HG02642 (cell line): ENCODE results near the gene ASB18.
"Not testable (repeated sequence)": the region's sequence is repeated elsewhere in the genome, so short reads cannot be mapped to it uniquely, and the experiment has no call there.

Source experiments
- ATAC-seq: cut with Tn5 transposase; IDR thresholded peaks from one replicate; pipeline ENCODE4 v1.9.1; 2021; ENCODE audit warnings: mild to moderate bottlenecking; ENCODE audit not compliant: unreplicated experiment, poor library complexity

ASB18 gene

DNA sequence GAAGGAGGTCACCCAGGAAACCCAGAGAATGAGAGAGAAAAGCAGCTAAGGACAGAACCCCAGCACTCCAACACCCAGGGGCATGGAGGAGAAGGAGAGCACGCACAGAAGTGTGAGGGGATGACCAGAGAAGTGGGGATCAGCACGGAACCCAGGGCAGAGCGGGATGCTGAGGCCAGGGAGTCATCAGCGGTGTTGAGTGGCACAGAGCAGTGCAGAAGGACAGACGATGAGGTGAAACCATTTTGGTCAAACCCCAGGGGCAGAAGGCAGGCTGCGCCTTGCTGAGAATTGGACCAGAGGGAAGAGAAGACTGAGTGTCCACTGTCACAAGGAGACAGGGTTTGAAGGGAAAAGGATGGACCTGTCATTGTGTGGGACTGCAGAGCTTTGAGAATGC lies 23.4 kb upstream of the ASB18 start:
- no peak for ATAC-seq

GRCh38 chr2:236286873-236287545 lies 22.8 kb upstream of the ASB18 start:
- ATAC-seq = no peak

DNA sequence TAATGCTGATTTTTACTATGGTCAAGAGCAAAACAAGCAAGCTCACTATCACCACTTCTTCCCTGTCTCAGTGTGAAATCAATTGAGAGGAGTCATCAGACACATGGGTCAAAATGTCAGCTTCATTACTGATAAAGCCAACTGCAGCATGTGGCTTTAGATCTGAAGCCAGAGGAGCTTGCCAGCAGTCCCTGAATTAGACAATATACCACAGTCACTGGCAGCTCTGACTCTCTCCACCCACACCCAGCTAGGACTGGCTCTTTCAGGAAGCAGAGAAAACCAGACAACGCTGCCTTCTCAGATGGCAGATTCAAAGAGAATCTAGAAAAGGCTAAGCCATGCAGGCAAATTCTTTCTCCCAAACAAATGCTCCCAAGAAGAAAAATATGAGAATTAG lies 20.0 kb upstream of the ASB18 start:
- ATAC-seq = no peak

GRCh38 chr2:236282406-236282805 lies 18.2 kb upstream of the ASB18 start:
- ATAC-seq = no peak

- no peak for ATAC-seq
Observed at GRCh38 chr2:236281423-236281822, 17.2 kb upstream of the ASB18 start.

DNA sequence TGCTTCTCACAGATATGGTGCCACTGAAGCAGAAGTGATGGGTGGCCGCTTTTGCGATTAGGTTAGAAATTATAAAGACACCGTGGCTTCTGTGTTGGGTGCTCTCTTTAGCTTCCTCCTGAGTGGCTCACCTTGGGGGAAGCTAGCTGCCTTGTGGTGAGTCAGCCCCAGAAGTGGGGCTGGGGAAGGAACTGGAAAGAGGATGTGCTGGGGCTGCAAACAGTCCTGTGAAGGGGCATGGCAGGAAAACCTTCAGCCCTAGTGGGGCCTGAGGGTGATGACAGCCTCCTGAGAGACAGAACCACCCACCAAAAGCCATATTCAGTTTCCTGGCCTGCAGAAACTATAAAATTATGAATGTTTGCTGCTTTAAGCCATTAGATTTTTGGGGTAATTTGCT lies 8.9 kb upstream of the ASB18 start:
- no peak for ATAC-seq

GRCh38 chr2:236271851-236272250 lies 7.6 kb upstream of the ASB18 start:
- ATAC-seq = no peak

DNA sequence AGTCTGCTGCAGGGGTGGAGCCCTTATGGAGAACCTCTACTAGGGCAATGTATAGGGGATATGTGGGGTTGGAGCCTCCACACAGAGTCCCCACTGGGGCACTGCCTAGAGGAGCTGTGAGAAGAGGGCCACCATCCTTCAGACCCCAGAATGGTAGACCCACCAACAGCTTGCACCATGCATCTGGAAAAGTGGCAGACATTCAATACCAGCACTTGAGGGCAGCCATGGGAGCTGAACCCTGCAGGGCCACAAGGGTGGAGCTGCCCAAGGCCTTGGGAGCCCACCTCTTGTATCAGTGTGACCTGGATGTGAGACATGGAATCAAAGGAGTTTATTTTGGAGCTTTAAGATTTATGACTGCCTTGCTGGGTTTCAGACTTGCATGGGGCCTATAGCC lies 5.7 kb upstream of the ASB18 start:
- ATAC-seq = not testable (repeated sequence)

DNA sequence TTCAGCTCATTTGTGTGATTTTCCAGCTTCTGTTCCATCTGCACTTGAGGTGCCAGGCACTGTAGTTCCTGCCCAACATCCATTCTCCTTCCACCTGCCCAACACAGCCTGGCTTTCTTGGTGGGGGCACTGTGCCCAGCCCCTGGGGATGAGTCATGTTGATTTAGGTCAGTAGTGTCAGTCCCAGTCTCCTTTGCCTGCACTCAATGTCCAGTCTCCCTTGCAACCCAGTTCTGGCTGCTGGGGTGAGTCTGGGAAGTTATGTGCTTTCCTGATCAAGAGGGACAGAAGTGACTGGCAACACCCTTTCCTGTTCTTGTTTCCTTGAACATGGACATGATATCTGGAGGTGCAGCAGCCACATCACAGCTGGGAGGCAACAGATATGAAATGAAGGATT lies 1.5 kb upstream of the ASB18 start:
- ATAC-seq = no peak

GRCh38 chr2:236262238-236262637 lies 2.0 kb downstream of the ASB18 start:
- ATAC-seq = no peak

DNA sequence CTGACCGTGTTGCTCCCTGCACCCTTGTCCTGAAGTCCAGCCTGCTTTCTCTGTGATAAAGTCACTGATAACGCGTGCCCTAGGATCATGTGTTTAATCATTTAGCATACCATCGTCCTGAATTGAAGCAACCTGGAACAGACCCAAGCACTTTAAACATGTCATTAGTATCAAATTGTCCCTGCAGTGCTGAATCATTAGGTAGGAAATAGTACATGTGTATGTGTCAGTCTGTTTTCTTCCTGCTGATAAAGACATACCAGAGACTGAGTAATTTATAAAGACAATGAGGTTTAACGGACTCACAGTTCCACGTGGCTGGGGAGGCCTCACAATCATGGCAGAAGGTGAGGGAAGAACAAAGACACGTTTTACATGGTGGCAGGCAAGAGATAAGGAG lies 2.8 kb downstream of the ASB18 start:
- no peak for ATAC-seq

DNA sequence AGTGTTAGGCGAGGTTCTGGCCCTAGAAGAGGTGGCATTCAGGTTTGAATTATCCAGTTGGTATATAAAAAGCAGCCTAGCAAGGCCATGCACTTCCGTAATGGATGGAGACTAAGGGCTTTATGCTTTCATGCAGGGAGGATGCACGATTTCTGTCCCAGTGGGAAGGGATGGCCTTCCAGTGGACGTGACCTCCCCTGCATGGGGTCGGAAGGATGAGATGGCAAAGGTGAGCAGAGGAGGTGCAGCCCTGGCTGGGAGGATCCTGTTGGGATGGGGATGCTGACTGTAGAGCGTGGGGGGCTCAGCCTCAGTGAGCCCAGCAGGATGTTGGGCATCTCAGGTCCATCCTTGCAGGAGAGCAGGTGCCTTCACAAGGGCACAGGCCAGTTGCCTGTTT lies 4.8 kb downstream of the ASB18 start:
- no peak for ATAC-seq

DNA sequence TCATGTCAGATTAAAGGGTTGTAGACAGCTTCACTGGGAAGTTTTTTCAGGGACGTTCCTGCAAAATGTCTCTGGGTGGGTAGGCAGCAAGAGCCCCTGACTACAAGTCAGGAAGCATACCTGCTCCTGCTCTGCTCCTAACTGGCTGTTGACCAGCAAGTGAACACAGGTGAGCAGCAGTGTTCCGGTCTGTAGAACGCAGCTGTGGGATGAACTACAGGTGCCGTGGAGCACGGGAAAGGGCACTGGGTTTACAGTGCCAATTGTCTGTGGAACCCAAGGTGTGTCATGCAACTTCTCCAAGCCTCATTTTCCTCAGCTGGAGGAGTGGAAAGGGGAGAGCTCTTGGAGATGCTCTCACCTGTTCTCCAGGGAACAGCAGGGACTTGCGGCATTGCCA lies 6.6 kb downstream of the ASB18 start:
- no peak for ATAC-seq

DNA sequence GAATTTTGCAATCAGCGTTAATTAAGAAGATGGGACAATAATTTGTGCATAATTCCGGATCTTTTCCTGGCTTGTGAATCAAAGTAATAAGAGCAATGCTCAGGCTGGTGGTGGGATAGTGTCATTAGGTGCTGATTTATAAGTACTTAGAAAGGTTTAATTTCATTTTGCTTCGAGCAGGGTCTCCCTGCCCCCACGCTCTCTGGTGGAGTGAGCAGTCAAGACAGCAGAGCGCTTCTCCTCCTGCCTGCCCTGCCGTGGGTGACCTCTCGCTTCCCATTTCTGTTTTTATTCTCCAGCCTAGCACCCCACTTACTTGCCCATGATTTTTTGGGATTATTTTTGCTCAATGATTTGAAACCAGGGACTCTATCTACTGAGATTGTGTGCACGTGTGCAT lies 7.1 kb downstream of the ASB18 start:
- ATAC-seq = no peak

DNA sequence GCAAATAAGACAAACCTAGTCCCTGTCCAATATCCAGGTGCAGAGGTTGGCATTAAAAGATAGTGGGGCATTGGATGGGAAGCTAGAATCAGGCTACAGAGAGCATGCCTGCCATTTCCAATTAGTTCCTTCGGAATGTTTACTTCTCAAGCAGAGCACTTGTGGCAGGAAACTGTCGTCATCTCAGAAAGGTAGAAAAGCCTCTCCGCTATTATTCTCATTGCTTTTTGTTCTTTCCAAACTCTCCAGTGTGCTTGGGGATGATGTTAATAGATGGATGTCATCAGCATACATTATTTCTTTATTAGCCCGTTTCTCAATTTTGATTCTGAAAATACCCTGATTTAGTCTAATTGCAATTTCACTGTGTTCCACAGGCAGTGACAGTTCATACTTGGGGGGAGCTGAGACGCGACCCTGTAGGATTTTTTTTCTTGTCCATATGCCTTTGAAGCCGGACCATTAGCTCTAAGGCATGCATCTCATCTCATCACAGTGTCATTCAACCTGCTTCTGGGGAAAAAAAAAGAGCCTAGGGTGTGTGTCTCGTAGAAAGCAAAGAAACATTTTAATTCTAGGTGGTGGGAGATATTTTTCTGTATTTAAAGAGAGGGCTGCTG lies 7.7 kb downstream of the ASB18 start:
- no peak for ATAC-seq

DNA sequence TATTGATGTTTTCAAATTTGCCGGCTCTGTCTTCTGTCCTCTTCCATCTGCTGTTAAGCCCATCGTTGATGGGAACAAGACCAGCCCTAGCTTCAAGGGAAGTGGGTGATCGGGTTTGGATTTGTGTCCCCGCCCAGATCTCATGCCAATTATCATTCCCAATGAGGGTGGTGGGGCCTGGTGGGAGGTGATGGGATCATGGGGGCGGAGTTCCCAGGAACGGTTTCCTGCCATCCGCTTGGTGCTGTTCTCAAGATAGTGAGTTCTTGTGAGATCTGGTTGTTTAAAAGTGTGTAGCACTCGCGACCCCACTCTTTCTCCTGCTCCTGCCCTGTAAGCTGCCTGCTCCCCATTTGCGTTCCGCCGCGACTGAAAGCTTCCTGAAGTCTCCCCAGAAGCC lies 9.5 kb downstream of the ASB18 start:
- no peak for ATAC-seq

DNA sequence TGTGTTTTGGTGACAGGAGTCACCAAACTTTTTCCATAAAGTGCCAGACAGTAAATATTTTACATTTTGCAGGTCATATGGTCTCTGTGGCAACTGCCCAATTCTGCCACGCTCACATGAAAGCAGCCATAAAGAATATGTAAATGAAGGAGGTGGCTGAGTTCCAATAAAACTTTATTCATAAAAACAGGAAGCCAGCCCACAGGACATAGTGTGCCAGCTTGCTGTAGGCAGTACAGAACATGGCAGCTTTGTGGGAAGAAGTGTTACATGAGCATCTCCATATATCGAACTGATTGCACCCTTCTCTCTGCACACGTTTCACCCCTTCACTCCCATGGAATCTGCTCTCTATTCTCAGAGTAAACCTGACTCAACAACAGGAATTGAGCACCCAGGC lies 10.2 kb downstream of the ASB18 start:
- no peak for ATAC-seq

DNA sequence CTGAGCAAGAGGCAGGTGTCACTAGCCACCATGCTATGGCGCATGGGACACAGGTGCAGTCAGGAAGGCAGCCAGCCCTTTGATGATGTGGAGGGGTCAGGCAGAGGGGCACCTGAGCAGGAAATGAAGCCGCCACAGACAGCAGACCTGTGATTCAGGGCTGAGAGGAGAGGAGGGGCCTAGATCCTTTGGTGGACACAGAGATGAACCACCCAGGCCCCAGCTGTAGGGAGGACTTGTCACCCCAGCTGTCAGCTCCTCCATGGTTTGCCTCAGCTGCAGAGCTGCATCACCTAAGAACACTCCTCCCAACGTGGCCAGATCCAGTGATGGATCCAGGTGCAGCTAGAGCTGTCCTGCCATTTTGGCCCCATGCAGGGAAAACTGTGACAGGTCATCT lies 11.6 kb downstream of the ASB18 start:
- ATAC-seq = no peak

DNA sequence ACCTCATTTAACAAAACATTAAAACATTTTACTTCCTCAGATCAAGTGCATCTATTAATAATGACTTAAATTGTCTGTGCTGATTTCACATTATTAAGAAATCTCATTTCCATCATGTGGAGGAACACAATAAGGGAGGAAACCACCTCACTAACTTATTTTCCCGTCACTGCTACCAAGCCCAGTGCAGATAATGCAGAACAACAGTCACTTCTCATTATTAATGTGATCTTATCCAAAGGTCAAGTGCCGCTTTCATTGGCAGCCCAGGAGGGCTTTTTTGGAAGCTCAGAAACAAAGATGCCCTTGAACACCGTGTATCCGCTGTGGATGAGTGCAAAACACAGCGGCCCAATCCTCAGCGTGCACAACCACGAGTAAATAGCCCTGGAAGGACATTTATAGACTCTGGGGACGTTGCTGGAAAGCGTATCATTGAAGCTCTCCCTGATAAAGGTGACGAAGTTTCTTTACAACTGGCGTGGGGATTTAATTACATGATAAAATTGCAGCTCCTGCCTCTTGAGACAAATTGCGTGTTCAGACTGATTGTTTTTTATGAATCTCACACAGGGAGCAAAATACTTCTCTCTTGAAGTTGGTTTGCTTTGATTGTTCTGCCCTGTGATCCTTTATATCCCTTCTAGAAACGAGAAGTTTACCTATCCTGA lies 13.2 kb downstream of the ASB18 start:
- no peak for ATAC-seq

- no peak for ATAC-seq
Observed at GRCh38 chr2:236250286-236250685, 13.9 kb downstream of the ASB18 start.

- ATAC-seq = no peak
Observed at GRCh38 chr2:236249066-236249465, 15.1 kb downstream of the ASB18 start.

GRCh38 chr2:236246711-236247246 lies 17.4 kb downstream of the ASB18 start:
- no peak for ATAC-seq
